HG03159 (cell line): ENCODE measurements around the gene TNFSF9.
"Not testable (repeated sequence)": the region's sequence is repeated elsewhere in the genome, so short reads cannot be mapped to it uniquely, and the experiment has no call there.

Experiments
- ATAC-seq: cut with Tn5 transposase; IDR thresholded peaks from one replicate; pipeline ENCODE4 v1.9.1; 2021; ENCODE audit warnings: mild to moderate bottlenecking, moderate library complexity; ENCODE audit not compliant: unreplicated experiment

The TNFSF9 gene

DNA sequence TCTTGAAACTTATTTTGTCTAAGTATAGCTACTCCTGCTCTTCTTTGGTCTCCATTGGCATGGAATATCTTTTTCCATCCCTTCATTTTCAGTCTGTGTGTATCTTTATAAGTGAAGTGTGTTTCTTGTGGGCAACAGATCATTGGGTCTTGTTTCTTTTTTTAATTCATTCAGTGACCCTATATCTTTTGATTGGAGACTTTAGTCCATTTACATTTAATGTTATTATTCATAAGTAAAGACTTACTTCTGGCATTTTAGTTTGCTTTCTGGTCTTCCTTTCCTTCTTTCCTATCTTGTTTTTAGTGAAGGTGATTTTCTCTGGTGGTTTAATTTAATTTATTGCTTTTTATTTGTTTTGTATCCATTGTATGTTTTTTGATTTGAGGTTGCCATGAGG is 40.3 kb downstream of the TNFSF9 start:
- no peak for ATAC-seq

DNA sequence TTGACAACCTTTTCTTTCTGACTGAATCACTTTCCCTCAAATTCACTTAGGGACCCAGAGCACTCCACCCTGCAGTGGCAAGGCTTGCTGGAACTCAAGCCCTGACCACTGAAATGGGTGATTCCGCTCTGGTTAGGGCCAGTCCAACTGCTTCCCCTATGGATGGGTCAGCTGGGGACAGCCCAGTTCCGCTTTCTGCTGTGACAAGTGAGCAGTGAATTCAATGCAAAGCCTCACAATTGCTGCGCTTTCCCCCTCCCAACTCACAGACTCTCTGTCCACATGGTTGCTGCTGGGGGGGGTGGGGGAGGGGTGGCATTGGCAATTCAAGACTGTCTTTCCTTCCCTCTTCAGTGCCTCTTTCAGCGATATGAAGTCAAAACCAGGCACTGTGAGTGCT is 41.4 kb downstream of the TNFSF9 start:
- no peak for ATAC-seq

DNA sequence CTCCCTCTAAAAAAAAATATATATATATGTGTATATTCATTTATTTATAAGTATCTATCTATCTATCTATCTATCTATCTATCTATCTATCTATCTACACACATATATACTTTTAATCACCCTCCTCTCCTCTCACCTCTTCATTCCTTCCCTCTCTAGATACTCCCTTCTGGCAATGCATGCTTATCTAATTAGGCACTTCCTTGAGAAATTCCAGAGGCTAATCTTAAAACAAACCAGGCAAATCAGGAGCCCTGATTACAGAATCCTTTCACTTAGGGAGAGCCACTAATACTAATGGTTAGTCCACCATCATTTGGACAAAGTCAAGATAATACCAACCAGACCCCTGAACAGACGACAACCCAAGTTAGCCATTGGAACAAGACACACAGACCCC is 42.5 kb downstream of the TNFSF9 start:
- ATAC-seq: no peak

DNA sequence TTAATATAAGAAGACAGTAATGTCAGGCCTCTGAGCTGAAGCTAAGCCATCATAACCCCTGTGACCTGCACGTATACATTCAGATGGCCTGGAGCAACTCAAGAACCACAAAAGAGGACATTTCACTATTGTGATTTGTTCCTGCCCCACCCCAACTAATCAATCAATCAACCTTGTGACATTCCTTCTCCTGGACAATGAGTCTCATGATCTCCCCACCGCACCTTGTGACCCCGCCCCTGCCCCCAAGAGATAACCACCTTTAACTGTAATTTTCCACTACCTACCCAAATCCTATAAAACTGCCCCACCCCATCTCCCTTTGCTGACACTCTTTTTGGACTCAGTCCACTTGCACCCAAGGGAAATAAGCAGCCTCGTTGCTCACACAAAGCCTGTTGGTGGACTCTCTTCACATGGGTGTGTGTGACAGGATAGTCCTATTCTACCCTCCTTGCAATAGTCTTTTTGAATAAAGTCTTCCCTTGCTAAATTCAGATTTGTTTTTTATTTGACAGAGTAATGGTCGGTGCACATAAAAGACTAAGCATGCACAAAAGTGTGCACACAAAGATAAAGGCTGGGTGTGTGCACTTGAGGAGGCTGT is 46.1 kb downstream of the TNFSF9 start:
- no peak for ATAC-seq

DNA sequence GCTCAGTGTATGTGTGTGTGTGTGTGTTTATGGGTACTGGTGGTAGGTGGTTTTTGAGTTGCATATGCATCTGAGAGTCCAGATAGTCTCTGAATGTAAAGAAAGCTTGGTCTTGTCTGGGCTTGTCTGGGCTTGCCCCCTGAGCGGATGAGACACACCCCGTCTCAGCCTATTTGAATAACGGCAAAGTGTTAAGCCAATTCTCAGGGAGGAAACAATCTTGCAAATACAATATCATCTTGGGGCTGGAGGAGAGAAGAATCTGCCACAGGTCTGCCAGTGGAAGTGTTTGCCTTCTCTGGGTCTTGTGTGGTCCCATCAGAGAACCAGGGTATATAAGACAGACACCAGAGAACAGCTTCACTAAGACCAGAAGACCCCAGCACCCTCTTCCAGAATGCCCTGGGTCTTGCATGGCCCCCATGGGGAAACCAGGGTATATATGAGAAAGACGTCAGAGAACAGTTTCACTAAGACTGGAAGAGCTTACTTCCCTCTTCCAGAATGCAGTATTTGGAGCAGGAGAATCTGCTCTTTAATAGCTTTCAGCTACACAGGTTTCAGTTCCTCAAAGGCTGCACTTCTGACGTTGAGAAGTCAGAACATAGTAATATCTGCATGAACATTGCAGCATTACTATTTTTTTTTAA is 46.8 kb downstream of the TNFSF9 start:
- ATAC-seq: peak; percentile 84

DNA sequence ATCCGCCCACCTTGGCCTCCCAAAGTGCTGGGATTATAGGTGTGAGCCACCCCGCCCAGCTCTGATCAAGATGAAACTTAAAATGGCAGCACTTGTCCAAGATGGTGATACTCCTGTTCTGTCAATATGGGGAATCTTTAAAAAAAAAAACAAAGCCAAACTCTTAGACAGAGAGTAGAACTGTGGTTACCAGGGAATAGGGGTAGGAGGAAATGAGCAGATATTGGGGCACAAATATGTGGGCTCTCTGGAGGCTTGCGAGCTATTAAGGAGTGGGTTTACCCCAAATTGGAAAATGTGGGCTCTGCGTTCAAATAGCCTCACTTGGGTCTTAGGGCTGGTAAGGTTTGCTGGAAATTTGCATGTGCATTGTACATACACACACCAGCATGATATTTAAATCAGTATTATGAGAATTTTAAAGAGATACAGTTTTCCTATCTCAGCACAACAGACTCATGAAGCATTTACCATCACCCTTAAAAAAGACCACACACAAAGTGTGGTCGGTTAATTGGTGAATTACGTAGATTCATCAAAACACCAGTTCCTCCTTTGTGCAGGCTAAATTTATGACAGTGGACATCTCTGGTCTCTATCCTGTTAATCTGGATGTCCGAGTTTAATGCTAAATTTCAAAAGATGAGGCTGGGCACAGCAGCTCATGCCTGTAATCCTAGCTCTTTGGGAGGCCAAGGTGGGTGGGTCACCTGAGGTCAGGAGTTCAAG is 48.8 kb downstream of the TNFSF9 start:
- no peak for ATAC-seq

DNA sequence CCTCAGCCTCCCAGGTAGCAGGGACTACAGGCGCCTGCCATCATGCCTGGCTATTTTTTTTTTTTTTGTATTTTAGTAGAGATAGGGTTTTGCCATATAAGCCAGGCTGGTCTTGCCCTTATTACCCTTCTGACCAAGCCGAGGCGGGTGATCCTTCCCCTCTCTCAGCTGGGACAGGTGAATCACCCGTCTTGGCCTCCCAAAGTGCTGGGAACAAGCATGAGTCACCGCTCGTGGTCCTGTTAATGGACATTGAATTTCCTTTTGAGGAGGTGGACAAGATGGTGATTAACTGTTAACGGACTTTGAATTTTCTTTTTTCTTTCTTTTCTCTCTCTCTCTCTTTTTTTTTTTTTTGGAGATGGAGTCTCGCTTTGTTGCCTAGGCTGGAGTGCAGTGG is 49.5 kb downstream of the TNFSF9 start:
- no peak for ATAC-seq

DNA sequence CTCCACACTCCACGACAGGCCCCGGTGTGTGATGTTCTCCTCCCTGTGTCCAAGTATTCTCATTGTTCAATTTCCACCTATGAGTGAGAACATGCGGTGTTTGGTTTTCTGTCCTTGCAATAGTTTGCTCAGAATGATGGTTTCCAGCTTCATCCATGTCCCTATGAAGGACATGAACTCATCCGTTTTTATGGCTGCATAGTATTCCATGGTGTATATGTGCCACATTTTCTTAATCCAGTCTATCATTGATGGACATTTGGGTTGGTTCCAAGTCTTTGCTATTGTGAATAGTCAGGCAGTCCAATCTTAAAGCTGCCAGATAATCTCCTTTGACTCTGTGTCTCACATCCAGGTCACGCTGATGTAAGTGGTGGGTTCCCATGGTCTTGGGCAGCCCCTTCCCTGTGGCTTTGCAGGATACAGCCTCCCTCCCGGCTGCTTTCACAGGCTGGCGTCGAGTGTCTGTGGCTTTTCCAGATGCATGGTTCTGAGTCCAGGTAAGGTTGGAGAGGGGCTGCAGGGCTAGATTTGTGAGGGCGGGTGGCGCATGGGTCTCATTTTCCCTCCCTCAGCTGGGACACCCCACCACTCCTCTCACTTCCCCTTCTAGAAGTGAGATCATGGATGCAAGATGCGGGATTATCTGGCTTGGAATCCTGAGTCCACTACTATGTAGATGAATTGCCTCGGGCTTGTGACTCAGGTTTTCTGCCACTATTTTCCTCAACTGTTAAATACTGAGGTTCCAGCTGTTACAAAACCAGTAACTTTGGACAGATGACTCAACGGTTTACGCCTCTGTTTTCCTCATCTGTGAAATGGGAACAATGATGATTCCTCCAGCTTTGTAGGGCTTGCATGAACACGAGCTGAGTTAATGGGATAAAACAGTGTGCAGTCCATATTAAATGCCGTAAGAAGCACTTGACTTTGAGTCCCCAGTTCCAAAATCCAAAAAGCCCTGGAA is 52.0 kb downstream of the TNFSF9 start:
- ATAC-seq: not testable (repeated sequence)
